ENCODE measurements around the gene RPRD1A.
"Not testable (repeated sequence)": the region's sequence is repeated elsewhere in the genome, so short reads cannot be mapped to it uniquely, and the experiment has no call there.

Gene RPRD1A

DNA sequence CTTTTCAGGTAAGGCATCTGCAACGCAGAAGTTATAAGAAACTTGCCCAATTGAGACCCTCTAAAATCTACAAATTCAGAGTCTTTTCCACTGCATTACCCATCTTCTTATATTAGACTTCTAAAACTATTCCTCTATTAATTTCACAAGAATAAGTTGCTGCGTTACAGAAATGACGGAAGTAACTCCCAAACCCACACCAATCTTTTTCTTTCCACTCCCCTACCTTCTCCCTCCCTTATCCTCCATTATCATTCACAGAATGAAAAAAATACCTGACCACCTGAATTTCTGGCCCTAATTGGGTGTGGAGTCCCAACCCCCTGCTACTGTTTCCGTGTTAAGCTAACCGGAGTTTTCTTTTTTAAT lies 689 bp downstream of the RPRD1A start:
- Mint-ChIP-seq H3K4me3 (peak overlapping the region; percentile 89), H3K27me3 (peaks cover 3% of the 10 kb centered on the region), H3K4me1 (ENCODE audit: low read depth) (peaks cover 32% of the 10 kb centered on the region), H3K9me3 (peaks cover 8% of the 10 kb centered on the region), H3K36me3 (ENCODE audit: low read depth) (peaks cover 21% of the 10 kb centered on the region), H3K27ac (peak overlapping the region; percentile 86)
- intact Hi-C loops (cut with micrococcal nuclease) = loop anchor here (1.0 kb wide), 2 partner anchors 63 to 94 kb away; partner anchors contain the start of genes ELP2, RMP24 and SLC39A6

GRCh38 chr18:36066001-36066400 lies 1.4 kb downstream of the RPRD1A start:
- Mint-ChIP-seq H3K36me3 (ENCODE audit: low read depth) (peaks cover 21% of the 10 kb centered on the region), H3K4me1 (ENCODE audit: low read depth) (peaks cover 32% of the 10 kb centered on the region), H3K27me3 (peaks cover 3% of the 10 kb centered on the region), H3K9me3 (peaks cover 8% of the 10 kb centered on the region), H3K4me3 (peak overlapping the region; percentile 89), H3K27ac (peak overlapping the region; percentile 32)
- intact Hi-C loops (cut with micrococcal nuclease) = no loop called here

DNA sequence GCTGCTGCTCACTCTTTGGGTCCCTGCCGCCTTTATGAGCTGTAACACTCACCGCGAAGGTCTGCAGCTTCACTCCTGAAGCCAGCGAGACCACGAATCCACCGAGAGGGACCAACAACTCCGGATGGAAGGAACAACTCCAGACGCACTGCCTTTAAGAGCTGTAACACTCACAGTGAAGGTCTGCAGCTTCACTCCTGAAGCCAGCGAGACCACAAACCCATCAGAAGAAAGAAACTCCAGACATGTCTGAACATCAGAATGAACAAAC lies 2.6 kb downstream of the RPRD1A start:
- not testable (repeated sequence) for H3K4me3 Mint-ChIP-seq

GRCh38 chr18:36064027-36064808 lies 3.1 kb downstream of the RPRD1A start:
- Mint-ChIP-seq H3K36me3 (ENCODE audit: low read depth) (peaks cover 21% of the 10 kb centered on the region), H3K4me3 (no peak overlapping the region), H3K27me3 (no peaks in the 10 kb centered on the region), H3K27ac (no peak overlapping the region), H3K9me3 (peaks cover 8% of the 10 kb centered on the region), H3K4me1 (ENCODE audit: low read depth) (peaks cover 32% of the 10 kb centered on the region)
- intact Hi-C loops (cut with micrococcal nuclease) = loop anchor here (5.0 kb wide), 1 partner anchor 37 kb away; no protein-coding TSS in a partner anchor

More for the DNA sequence above, 2.6 kb downstream of the RPRD1A start:
- H3K27me3 Mint-ChIP-seq, H3K27ac Mint-ChIP-seq, H3K9me3 Mint-ChIP-seq: not testable (repeated sequence)
- intact Hi-C loops (cut with micrococcal nuclease) = loop anchor here (5.0 kb wide), 1 partner anchor 37 kb away; no protein-coding TSS in a partner anchor
- Mint-ChIP-seq H3K36me3 (ENCODE audit: low read depth) (peaks cover 21% of the 10 kb centered on the region), H3K4me1 (ENCODE audit: low read depth) (peaks cover 32% of the 10 kb centered on the region)

DNA sequence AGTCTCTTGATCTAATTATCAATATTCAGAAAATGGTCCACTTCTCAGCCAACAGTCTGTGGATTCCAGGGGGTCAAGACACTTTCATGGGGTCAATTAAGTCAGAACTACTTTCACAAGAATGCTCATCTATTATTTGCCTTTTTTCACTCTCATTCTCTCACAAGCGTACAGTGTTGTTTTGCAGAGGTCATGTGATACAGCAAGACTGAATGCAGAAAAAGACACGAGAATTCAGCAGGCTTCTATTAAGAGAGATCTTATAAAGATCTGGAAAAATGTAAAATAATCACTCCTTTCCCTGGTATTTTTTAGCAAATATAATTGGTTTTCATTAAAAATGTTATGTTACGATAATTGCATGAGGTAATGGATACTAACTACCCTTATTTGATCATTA lies 8.7 kb downstream of the RPRD1A start:
- no peaks in the 10 kb centered on the region for H3K9me3 Mint-ChIP-seq
- peaks cover 14% of the 10 kb centered on the region for H3K4me1 Mint-ChIP-seq (ENCODE audit: low read depth)
- H3K36me3 Mint-ChIP-seq (ENCODE audit: low read depth) = peaks cover 13% of the 10 kb centered on the region
- no peak overlapping the region for H3K27ac Mint-ChIP-seq
- intact Hi-C loops (cut with micrococcal nuclease) = no loop called here
- no peak overlapping the region for H3K4me3 Mint-ChIP-seq
- H3K27me3 Mint-ChIP-seq = no peaks in the 10 kb centered on the region

GRCh38 chr18:36051760-36052159 lies 15.6 kb downstream of the RPRD1A start:
- peaks cover 22% of the 10 kb centered on the region for H3K4me1 Mint-ChIP-seq (ENCODE audit: low read depth)
- no peak overlapping the region for H3K4me3 Mint-ChIP-seq
- peaks cover 39% of the 10 kb centered on the region for H3K36me3 Mint-ChIP-seq (ENCODE audit: low read depth)
- H3K9me3 Mint-ChIP-seq = peaks cover 18% of the 10 kb centered on the region
- no peaks in the 10 kb centered on the region for H3K27me3 Mint-ChIP-seq
- intact Hi-C loops (cut with micrococcal nuclease) = no loop called here
- H3K27ac Mint-ChIP-seq = no peak overlapping the region

DNA sequence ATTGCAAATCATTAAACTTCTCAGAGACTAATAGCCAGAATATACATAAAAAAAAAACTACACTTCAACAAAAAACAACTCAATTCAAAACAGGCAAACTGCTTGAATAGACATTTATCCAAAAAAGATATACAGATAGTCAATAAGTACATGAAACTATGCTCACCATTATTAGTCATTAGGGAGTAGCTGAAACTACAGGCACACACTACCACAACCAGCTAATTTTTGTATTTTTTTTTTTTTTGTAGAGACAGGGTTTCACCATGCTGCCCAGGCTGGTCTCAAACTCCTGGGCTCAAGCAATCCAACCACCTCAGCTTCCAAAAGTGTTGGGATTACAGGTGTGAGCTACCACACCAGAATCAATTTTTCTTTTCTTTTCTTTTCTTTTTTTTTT lies 16.9 kb downstream of the RPRD1A start:
- H3K27me3 Mint-ChIP-seq = no peaks in the 10 kb centered on the region
- no peak overlapping the region for H3K27ac Mint-ChIP-seq
- intact Hi-C loops (cut with micrococcal nuclease) = no loop called here
- peaks cover 30% of the 10 kb centered on the region for H3K4me1 Mint-ChIP-seq (ENCODE audit: low read depth)
- H3K9me3 Mint-ChIP-seq = peaks cover 18% of the 10 kb centered on the region
- peaks cover 43% of the 10 kb centered on the region for H3K36me3 Mint-ChIP-seq (ENCODE audit: low read depth)
- H3K4me3 Mint-ChIP-seq = no peak overlapping the region

DNA sequence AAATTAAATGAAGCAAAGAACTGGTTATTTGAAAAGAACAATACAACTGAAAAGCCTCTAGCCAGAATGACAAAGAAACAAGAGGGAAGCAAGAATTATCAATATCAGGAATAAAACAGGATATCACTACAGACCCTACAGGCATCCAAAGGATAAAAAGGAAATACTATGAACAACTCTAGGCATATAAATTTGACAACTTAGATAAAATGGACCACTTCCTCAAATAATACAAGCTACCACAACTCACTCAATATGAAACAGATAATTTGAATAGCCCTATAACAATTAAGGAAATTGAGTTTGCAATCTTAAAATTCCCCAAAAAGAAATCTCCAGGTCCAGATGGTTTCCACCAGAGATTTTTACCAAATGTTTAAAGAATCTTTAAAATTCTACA lies 19.8 kb downstream of the RPRD1A start:
- Mint-ChIP-seq H3K27me3 (no peaks in the 10 kb centered on the region), H3K27ac (peak overlapping the region; percentile 3), H3K4me1 (ENCODE audit: low read depth) (peaks cover 32% of the 10 kb centered on the region), H3K9me3 (peaks cover 18% of the 10 kb centered on the region), H3K36me3 (ENCODE audit: low read depth) (peaks cover 19% of the 10 kb centered on the region), H3K4me3 (no peak overlapping the region)
- intact Hi-C loops (cut with micrococcal nuclease) = no loop called here

GRCh38 chr18:36046898-36047297 lies 20.5 kb downstream of the RPRD1A start:
- no peaks in the 10 kb centered on the region for H3K27me3 Mint-ChIP-seq
- peak overlapping the region; percentile 3 for H3K27ac Mint-ChIP-seq
- intact Hi-C loops (cut with micrococcal nuclease) = no loop called here
- peaks cover 37% of the 10 kb centered on the region for H3K4me1 Mint-ChIP-seq (ENCODE audit: low read depth)
- peaks cover 14% of the 10 kb centered on the region for H3K9me3 Mint-ChIP-seq
- peaks cover 13% of the 10 kb centered on the region for H3K36me3 Mint-ChIP-seq (ENCODE audit: low read depth)
- no peak overlapping the region for H3K4me3 Mint-ChIP-seq

- H3K4me1 Mint-ChIP-seq (ENCODE audit: low read depth) = peaks cover 38% of the 10 kb centered on the region
- intact Hi-C loops (cut with micrococcal nuclease) = no loop called here
- peaks cover 7% of the 10 kb centered on the region for H3K9me3 Mint-ChIP-seq
- no peaks in the 10 kb centered on the region for H3K27me3 Mint-ChIP-seq
- no peak overlapping the region for H3K27ac Mint-ChIP-seq
- H3K36me3 Mint-ChIP-seq (ENCODE audit: low read depth) = peaks cover 7% of the 10 kb centered on the region
- no peak overlapping the region for H3K4me3 Mint-ChIP-seq
These were observed 21.9 kb downstream of the RPRD1A start for GRCh38 chr18:36045241-36045991.

DNA sequence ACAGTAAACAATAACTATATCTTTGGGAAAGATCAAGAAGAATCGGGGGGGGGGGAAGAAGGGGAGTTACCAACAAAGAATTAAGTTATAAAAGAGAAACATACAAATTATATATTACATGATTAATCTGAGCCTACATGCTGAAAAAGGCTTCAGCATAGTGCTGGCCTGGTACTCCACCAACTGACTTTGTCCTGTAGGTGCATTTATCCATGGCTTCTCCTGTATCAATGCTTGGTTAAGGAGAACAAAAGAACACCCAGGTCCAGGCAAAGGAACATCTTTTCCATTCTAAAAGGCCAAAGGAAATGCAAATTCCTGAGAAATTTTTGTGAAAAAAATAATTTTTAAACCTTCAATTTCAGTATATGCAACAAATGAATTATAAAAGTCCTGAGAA lies 24.2 kb downstream of the RPRD1A start:
- H3K36me3 Mint-ChIP-seq (ENCODE audit: low read depth) = peaks cover 26% of the 10 kb centered on the region
- H3K27me3 Mint-ChIP-seq = no peaks in the 10 kb centered on the region
- peaks cover 33% of the 10 kb centered on the region for H3K4me1 Mint-ChIP-seq (ENCODE audit: low read depth)
- H3K9me3 Mint-ChIP-seq = peaks cover 21% of the 10 kb centered on the region
- intact Hi-C loops (cut with micrococcal nuclease) = no loop called here
- no peak overlapping the region for H3K27ac Mint-ChIP-seq
- H3K4me3 Mint-ChIP-seq = no peak overlapping the region

DNA sequence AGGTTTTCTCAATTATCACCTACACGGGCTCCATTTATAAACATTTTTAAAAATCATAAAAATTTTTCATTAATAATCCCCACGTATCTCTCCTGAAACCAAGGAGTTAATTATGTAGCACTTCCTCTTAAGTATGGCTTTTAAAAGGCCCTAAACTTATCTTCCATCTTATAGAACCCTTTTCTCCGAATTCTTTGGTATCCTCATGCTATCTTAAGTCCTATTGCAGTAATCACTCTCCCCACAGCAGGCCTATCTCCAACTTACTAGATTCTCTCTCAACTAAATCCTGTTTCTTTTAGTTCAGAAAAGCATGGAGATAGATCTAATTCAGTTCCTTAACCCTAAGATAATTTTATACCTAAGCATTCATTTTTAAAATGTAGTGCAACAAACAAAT lies 26.2 kb downstream of the RPRD1A start:
- intact Hi-C loops (cut with micrococcal nuclease) = no loop called here
- peaks cover 31% of the 10 kb centered on the region for H3K36me3 Mint-ChIP-seq (ENCODE audit: low read depth)

GRCh38 chr18:36038102-36038663 lies 29.2 kb downstream of the RPRD1A start:
- Mint-ChIP-seq H3K4me1 (ENCODE audit: low read depth) (peaks cover 13% of the 10 kb centered on the region), H3K36me3 (ENCODE audit: low read depth) (peaks cover 31% of the 10 kb centered on the region), H3K27ac (no peak overlapping the region), H3K9me3 (peaks cover 27% of the 10 kb centered on the region), H3K27me3 (no peaks in the 10 kb centered on the region), H3K4me3 (no peak overlapping the region)
- intact Hi-C loops (cut with micrococcal nuclease) = no loop called here

More for the DNA sequence above, 26.2 kb downstream of the RPRD1A start:
- H3K27me3 Mint-ChIP-seq = no peaks in the 10 kb centered on the region
- no peak overlapping the region for H3K4me3 Mint-ChIP-seq
- H3K9me3 Mint-ChIP-seq = peaks cover 27% of the 10 kb centered on the region
- H3K4me1 Mint-ChIP-seq (ENCODE audit: low read depth) = peaks cover 21% of the 10 kb centered on the region
- no peak overlapping the region for H3K27ac Mint-ChIP-seq

GRCh38 chr18:36035253-36035652 lies 32.1 kb downstream of the RPRD1A start:
- Mint-ChIP-seq H3K4me1 (ENCODE audit: low read depth) (peaks cover 17% of the 10 kb centered on the region), H3K9me3 (peaks cover 27% of the 10 kb centered on the region), H3K27me3 (no peaks in the 10 kb centered on the region), H3K27ac (no peak overlapping the region), H3K4me3 (no peak overlapping the region), H3K36me3 (ENCODE audit: low read depth) (peaks cover 41% of the 10 kb centered on the region)
- intact Hi-C loops (cut with micrococcal nuclease) = no loop called here
